Measurements from ENCODE around the gene NLE1.
"Not testable (repeated sequence)": the region's sequence is repeated elsewhere in the genome, so short reads cannot be mapped to it uniquely, and the experiment has no call there.

The NLE1 gene

GRCh38 chr17:35129154-35129972, 12.7 kb downstream of the NLE1 start:
- DNase-seq (ENCODE audit: low read depth in 2 of 2): no peak

GRCh38 chr17:35127751-35128514, 14.2 kb downstream of the NLE1 start:
- DNase-seq (ENCODE audit: low read depth in 2 of 2): peak; percentile 47 to 57

GRCh38 chr17:35121315-35121714, 20.8 kb downstream of the NLE1 start, which contains the start of gene FNDC8:
FNDC8 (plus strand) TSS chr17:35121615; CDS start chr17:35121694, 79 bp downstream.
- DNase-seq (ENCODE audit: low read depth in 2 of 2): no peak

GRCh38 chr17:35119370-35120165, 22.5 kb downstream of the NLE1 start, which contains the start of gene RAD51D:
RAD51D (minus strand) TSS chr17:35119860; CDS start chr17:35119613, 247 bp downstream.
- peak in 1 of 2 experiments; percentile 27 for DNase-seq (ENCODE audit: low read depth in 2 of 2)

- no peak for DNase-seq (ENCODE audit: low read depth in 2 of 2)
Measured at GRCh38 chr17:35117984-35118383, 24.1 kb downstream of the NLE1 start.

GRCh38 chr17:35116845-35117244, 25.3 kb downstream of the NLE1 start:
- DNase-seq (ENCODE audit: low read depth in 2 of 2): no peak

- not testable (repeated sequence) for DNase-seq (ENCODE audit: low read depth in 2 of 2)
Measured at GRCh38 chr17:35110791-35111190, 31.3 kb downstream of the NLE1 start.

- no peak for DNase-seq (ENCODE audit: low read depth in 2 of 2)
Measured at GRCh38 chr17:35104844-35105450, 37.2 kb downstream of the NLE1 start.

GRCh38 chr17:35103271-35103670, 38.8 kb downstream of the NLE1 start:
- DNase-seq (ENCODE audit: low read depth in 2 of 2): no peak

- DNase-seq (ENCODE audit: low read depth in 2 of 2): no peak
Measured at GRCh38 chr17:35101725-35102124, 40.4 kb downstream of the NLE1 start.

GRCh38 chr17:35101036-35101435, 41.1 kb downstream of the NLE1 start:
- no peak for DNase-seq (ENCODE audit: low read depth in 2 of 2)

- no peak for DNase-seq (ENCODE audit: low read depth in 2 of 2)
Measured at GRCh38 chr17:35099908-35100307, 42.2 kb downstream of the NLE1 start.

- DNase-seq (ENCODE audit: low read depth in 2 of 2): no peak
Measured at GRCh38 chr17:35097776-35098175, 44.3 kb downstream of the NLE1 start.

- no peak for DNase-seq (ENCODE audit: low read depth in 2 of 2)
Measured at GRCh38 chr17:35095741-35096140, 46.4 kb downstream of the NLE1 start.

- DNase-seq (ENCODE audit: low read depth in 2 of 2): peak in 1 of 2 experiments; percentile 44
Measured at GRCh38 chr17:35094902-35095301, 47.2 kb downstream of the NLE1 start.

- not testable (repeated sequence) for DNase-seq (ENCODE audit: low read depth in 2 of 2)
Measured at GRCh38 chr17:35090707-35091106, 51.4 kb downstream of the NLE1 start.

- DNase-seq (ENCODE audit: low read depth in 2 of 2): no peak
Measured at GRCh38 chr17:35089586-35090296, 52.4 kb downstream of the NLE1 start.

GRCh38 chr17:35088881-35089585, 53.1 kb downstream of the NLE1 start:
- peak; percentile 54 to 60 for DNase-seq (ENCODE audit: low read depth in 2 of 2)

- no peak for DNase-seq (ENCODE audit: low read depth in 2 of 2)
Measured at GRCh38 chr17:35088356-35088880, 53.7 kb downstream of the NLE1 start.
